H9 (cell line): ENCODE results near the gene TAS2R50. TPM values are rescaled to one million over a fixed set of nuclear protein-coding genes. Genes with fewer than 3 reads are reported as not detected.

ENCODE experiments used
- DNase-seq: peaks from one replicate; pipeline ENCODE4 v3.0.0-alpha.2; 2017
- H2AFZ ChIP-seq: one replicate; pipeline ENCODE4 v1.6.1; 2013; ENCODE audit warnings: mild to moderate bottlenecking, low read length, control low read depth, moderate library complexity
- H2AK5ac ChIP-seq: 2 replicates; pipeline ENCODE4 v1.6.1; 2013; ENCODE audit warnings: low read length, control low read depth, mixed read lengths; ENCODE audit not compliant: insufficient read length
- H2BK120ac ChIP-seq: one replicate; pipeline ENCODE4 v1.6.1; 2013; ENCODE audit warnings: low read depth, mild to moderate bottlenecking, low read length, control low read depth, inconsistent platforms; ENCODE audit not compliant: poor library complexity, severe bottlenecking
- H2BK12ac ChIP-seq: 2 replicates; pipeline ENCODE4 v1.6.1; 2013; ENCODE audit warnings: low read length, control low read depth, mixed read lengths, low read depth; ENCODE audit not compliant: insufficient read length
- H2BK15ac ChIP-seq: 2 replicates; pipeline ENCODE4 v1.6.1; 2013; ENCODE audit warnings: low read depth, low read length, control low read depth
- H2BK20ac ChIP-seq: one replicate; pipeline ENCODE4 v1.6.1; 2013; ENCODE audit warnings: low read depth, mild to moderate bottlenecking, low read length, control low read depth, inconsistent platforms; ENCODE audit not compliant: poor library complexity, severe bottlenecking
- H2BK5ac ChIP-seq: 2 replicates; pipeline ENCODE4 v1.6.1; 2013; ENCODE audit warnings: low read length, control low read depth, mixed read lengths; ENCODE audit not compliant: insufficient read length
- H3K14ac ChIP-seq: 2 replicates; pipeline ENCODE4 v1.6.1; 2013; ENCODE audit warnings: low read length, control low read depth; ENCODE audit not compliant: insufficient read depth
- H3K18ac ChIP-seq: 2 replicates; pipeline ENCODE4 v1.6.1; 2013; ENCODE audit warnings: low read depth, mild to moderate bottlenecking, mixed read lengths, low read length, control low read depth; ENCODE audit not compliant: insufficient read length
- H3K23ac ChIP-seq: 2 replicates; pipeline ENCODE4 v1.6.1; 2013; ENCODE audit warnings: low read length, control low read depth, mixed read lengths, low read depth; ENCODE audit not compliant: insufficient read length
- H3K23me2 ChIP-seq: 2 replicates; pipeline ENCODE4 v1.6.1; 2013; ENCODE audit warnings: low read depth, mild to moderate bottlenecking, mixed read lengths, low read length, control low read depth; ENCODE audit not compliant: insufficient read length, poor library complexity, severe bottlenecking
- H3K27ac ChIP-seq: 2 replicates; pipeline ENCODE4 v1.5.1; 2013; ENCODE audit warnings: low read length, control low read depth, mixed read lengths, low read depth; ENCODE audit not compliant: insufficient read length
- H3K27me3 ChIP-seq: 2 replicates; pipeline ENCODE4 v1.6.1; 2013; ENCODE audit warnings: low read length, control low read depth, inconsistent platforms; ENCODE audit not compliant: insufficient read depth
- H3K4ac ChIP-seq: 2 replicates; pipeline ENCODE4 v1.6.1; 2013; ENCODE audit warnings: low read depth, mild to moderate bottlenecking, control low read depth, inconsistent platforms, low read length, moderate library complexity
- H3K4me1 ChIP-seq: 2 replicates; pipeline ENCODE4 v1.6.1; 2013; ENCODE audit warnings: low read length, control low read depth, inconsistent platforms; ENCODE audit not compliant: insufficient read depth
- H3K4me2 ChIP-seq: 2 replicates; pipeline ENCODE4 v1.6.1; 2013; ENCODE audit warnings: low read length, control low read depth, mixed read lengths; ENCODE audit not compliant: insufficient read length, insufficient read depth
- H3K56ac ChIP-seq: 2 replicates; pipeline ENCODE4 v1.6.1; 2013; ENCODE audit warnings: low read depth, mild to moderate bottlenecking, mixed read lengths, low read length, control low read depth; ENCODE audit not compliant: insufficient read length
- H3K79me1 ChIP-seq: 2 replicates; pipeline ENCODE4 v1.6.1; 2013; ENCODE audit warnings: low read depth, mild to moderate bottlenecking, moderate library complexity, low read length, control low read depth, inconsistent platforms; ENCODE audit not compliant: insufficient read depth, poor library complexity, severe bottlenecking
- H3K79me2 ChIP-seq: 2 replicates; pipeline ENCODE4 v1.6.1; 2013; ENCODE audit warnings: low read length, control low read depth, inconsistent platforms; ENCODE audit not compliant: insufficient read depth
- H3K9ac ChIP-seq: 2 replicates; pipeline ENCODE4 v1.6.1; 2013; ENCODE audit warnings: low read length, control low read depth, mixed read lengths; ENCODE audit not compliant: insufficient read length; ENCODE audit errors: extremely low read depth
- H3K9me3 ChIP-seq: one replicate; pipeline ENCODE4 v1.6.1; 2013; ENCODE audit warnings: low read depth, low read length, inconsistent platforms; ENCODE audit not compliant: control insufficient read depth
- H3T11ph ChIP-seq: one replicate; pipeline ENCODE4 v1.6.1; 2013; ENCODE audit warnings: mild to moderate bottlenecking, low read length, control low read depth, inconsistent platforms
- H4K20me1 ChIP-seq: one replicate; pipeline ENCODE4 v1.6.1; 2013; ENCODE audit not compliant: control insufficient read depth, insufficient read length, insufficient read depth
- H4K5ac ChIP-seq: 2 replicates; pipeline ENCODE4 v1.6.1; 2013; ENCODE audit warnings: low read depth, mild to moderate bottlenecking, mixed read lengths, low read length, control low read depth; ENCODE audit not compliant: insufficient read length
- H4K8ac ChIP-seq: replicated peaks from 2 replicates; pipeline ENCODE4 v1.6.1; 2013; ENCODE audit warnings: low read length, control low read depth, mixed read lengths, low read depth; ENCODE audit not compliant: insufficient read length
- H4K91ac ChIP-seq: 2 replicates; pipeline ENCODE4 v1.6.1; 2013; ENCODE audit warnings: low read depth, mild to moderate bottlenecking, moderate library complexity, mixed read lengths, low read length, control low read depth; ENCODE audit not compliant: insufficient read length
- H3K27ac Mint-ChIP-seq, 3 experiments: 2 replicates in 2 of 3; 3 replicates in 1 of 3; pipeline ENCODE4 v1.8.0; 2020 to 2021; ENCODE audit warnings: mixed read lengths in 3 of 3, mild to moderate bottlenecking in 1 of 3, moderate library complexity in 1 of 3
- H3K27me3 Mint-ChIP-seq: 2 replicates; pipeline ENCODE4 v1.8.0; 2021; ENCODE audit warnings: low read depth, mild to moderate bottlenecking, moderate library complexity, mixed read lengths
- H3K36me3 Mint-ChIP-seq, 3 experiments: 2 replicates in 2 of 3; 3 replicates in 1 of 3; pipeline ENCODE4 v1.8.0; 2020 to 2021; ENCODE audit warnings: low read depth in 3 of 3, mixed read lengths in 3 of 3; ENCODE audit not compliant: insufficient read depth in 1 of 3
- H3K4me1 Mint-ChIP-seq, 2 experiments: 2 replicates each; pipeline ENCODE4 v1.8.0; 2020; ENCODE audit warnings: mixed read lengths in 2 of 2
- H3K4me3 Mint-ChIP-seq, 2 experiments: 2 replicates in 1 of 2; 3 replicates in 1 of 2; pipeline ENCODE4 v1.8.0; 2020 to 2021; ENCODE audit warnings: mild to moderate bottlenecking in 2 of 2, mixed read lengths in 2 of 2, moderate library complexity in 1 of 2
- H3K9me3 Mint-ChIP-seq, 2 experiments: 2 replicates in 1 of 2; 3 replicates in 1 of 2; pipeline ENCODE4 v1.8.0; 2020; ENCODE audit warnings: mild to moderate bottlenecking in 2 of 2, mixed read lengths in 2 of 2, moderate library complexity in 1 of 2
- CTCF ChIP-seq: fragments of 200-600 bp; sonication (generic); conservative IDR thresholded peaks from 3 replicates; pipeline ENCODE4 v1.8.0; 2021; ENCODE audit warnings: antibody characterized with exemption, mild to moderate bottlenecking
- whole genome bisulfite sequencing: extraction: QIAGEN DNeasy Blood & Tissue Kit; methylation state at CpG from one replicate; pipeline ENCODE4 v1.1.7; 2013; ENCODE audit warnings: missing lambda C conversion rate, low lambda C conversion rate, mixed read lengths; ENCODE audit not compliant: insufficient read length; ENCODE audit errors: extremely low coverage; 5-methylcytosine and 5-hydroxymethylcytosine counted together
- total RNA-seq: library from RNA; stranded (reverse); gene quantifications from 2 replicates; pipeline ENCODE4 v1.2.1, GENCODE V29; 2021

The TAS2R50 gene
- total RNA-seq, 1 experiment from 2014 or later, result 0.77 TPM

- H3K9me3 ChIP-seq, result no peaks in the 10 kb centered on the region
- H3K27ac ChIP-seq, result no peak overlapping the region
- H2BK120ac ChIP-seq, result no peak overlapping the region
- no peak overlapping the region for H2BK15ac ChIP-seq
- H4K20me1 ChIP-seq, result no peaks in the 10 kb centered on the region
- no CpG with 5 or more reads among the region's 4 CpGs for WGBS
- no peaks in the 10 kb centered on the region; the same call in 1 of the 2 replicates for H3K79me2 ChIP-seq
- no peak for DNase-seq
- no peak overlapping the region for H3K4ac ChIP-seq
- H4K8ac ChIP-seq, result no peak overlapping the region
- H3K27me3 ChIP-seq, result no peaks in the 10 kb centered on the region
- no peak overlapping the region for H3K14ac ChIP-seq
- Mint-ChIP-seq H3K27ac (no peak overlapping the region), H3K36me3 (peaks cover 31 to 43% (median 41%) of the 10 kb centered on the region in 3 experiments), H3K4me3 (no peak overlapping the region), H3K4me1 (no peaks in the 10 kb centered on the region), H3K27me3 (no peaks in the 10 kb centered on the region), H3K9me3 (peaks cover 28 to 36% of the 10 kb centered on the region in 2 experiments)
- H4K5ac ChIP-seq, result no peak overlapping the region
- no peak overlapping the region for H3K18ac ChIP-seq
- H4K91ac ChIP-seq, result no peak overlapping the region
- H3K4me2 ChIP-seq, result no peak overlapping the region
- H2BK20ac ChIP-seq, result no peak overlapping the region
- H3K56ac ChIP-seq, result no peak overlapping the region
- H3K23ac ChIP-seq, result no peak overlapping the region
- no peaks in the 10 kb centered on the region for H3K4me1 ChIP-seq
- no peaks in the 10 kb centered on the region for H3K79me1 ChIP-seq
- no peak overlapping the region for H2AK5ac ChIP-seq
- H2BK12ac ChIP-seq, result no peak overlapping the region
- no peak overlapping the region for H3T11ph ChIP-seq
- no peaks in the 10 kb centered on the region for H3K23me2 ChIP-seq
- TF ChIP-seq CTCF, result no peak
- H2BK5ac ChIP-seq, result no peak overlapping the region
- H3K9ac ChIP-seq, result no peak overlapping the region
- no peak overlapping the region for H2AFZ ChIP-seq
Measured at GRCh38 chr12:10952645-10953044, 34.1 kb downstream of the TAS2R50 start.
